ENCODE results near the gene EXOSC5. TPM values are rescaled to one million over a fixed set of nuclear protein-coding genes. Genes with fewer than 3 reads are reported as not detected.
"Not testable (repeated sequence)": the region's sequence is repeated elsewhere in the genome, so short reads cannot be mapped to it uniquely, and the experiment has no call there.

The EXOSC5 gene
- total and polyA plus RNA-seq, 2 of the 13 experiments (the other 11 are each of a cell fraction or from before 2014, with no cell fraction given), result 24.1 to 26.5 TPM

DNA sequence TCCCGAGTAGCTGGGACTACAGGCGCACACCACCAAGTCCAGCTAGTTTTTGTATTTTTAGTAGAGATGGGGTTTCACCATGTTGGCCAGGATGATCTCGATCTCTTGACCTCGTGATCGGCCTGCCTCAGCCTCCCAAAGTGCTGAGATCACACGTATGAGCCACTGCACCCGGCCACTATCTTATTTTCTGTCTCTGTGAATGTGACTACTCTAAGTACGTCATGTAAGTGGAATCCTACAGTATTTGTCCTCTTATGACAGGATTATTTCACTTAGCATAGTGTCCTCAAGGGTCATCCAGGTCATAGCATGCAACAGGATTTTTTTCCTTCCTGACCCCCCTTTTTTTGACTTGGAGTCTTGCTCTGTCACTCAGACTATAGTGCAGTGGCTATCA, 25.6 kb downstream of the EXOSC5 start:
- H3K9ac ChIP-seq (ENCODE audit: insufficient read depth, low read depth, low read length), result no peak overlapping the region
- peaks cover 3% of the 10 kb centered on the region for H3K79me2 ChIP-seq (ENCODE audit: insufficient read depth, low read length)
- TF ChIP-seq ZFP62 (CRISPR knock-in tag; IDR thresholded peaks at IDR 0.05) (no peak), ZNF232 (CRISPR knock-in tag; IDR thresholded peaks at IDR 0.05; ENCODE audit: borderline replicate concordance) (no peak)
- H3K27ac ChIP-seq (ENCODE audit: extremely low read length, insufficient read depth, low read length), result no peak overlapping the region
- ChIA-PET POLR2A (no interaction called here), CTCF (ENCODE audit: low intra/inter-chr PET ratio, low total read pairs) (no interaction called here)
- H3K4me1 ChIP-seq (ENCODE audit: insufficient read depth, low read length), result peaks cover 21% of the 10 kb centered on the region
- FAIRE-seq (no peak), ATAC-seq (no peak), DNase-seq (ENCODE audit: low spot score) (no peak)
- H3K27me3 ChIP-seq (ENCODE audit: control insufficient read depth in 1 of 2, insufficient read depth in 2 of 2, low read length in 2 of 2), result no peaks in the 10 kb centered on the region
- BruUV-seq (replicated peaks), result no TSS peak
- in situ Hi-C loops (cut with HindIII; ENCODE audit: extremely low pct_ligation_motif_present, low pct_unique_long_range_greater_than_20kb) (no loop called here), intact Hi-C loops (cut with micrococcal nuclease; ENCODE audit: unreplicated experiment) (no loop called here)
- no peaks in the 10 kb centered on the region for H4K20me1 ChIP-seq (ENCODE audit: insufficient read depth, low read length)
- no peaks in the 10 kb centered on the region; a peak in 1 of 5 replicates for H3K36me3 ChIP-seq (replicated peaks in 1 of 2; ENCODE audit: control insufficient read depth in 1 of 2, insufficient read depth in 2 of 2, low read length in 2 of 2)
- no peak overlapping the region for H3K4me2 ChIP-seq (ENCODE audit: low read depth, low read length)
- WGBS (ENCODE audit: low lambda C conversion rate), result 98% methylated on average over 8 of the region's 8 CpGs
- no peaks in the 10 kb centered on the region for H3K9me3 ChIP-seq (ENCODE audit: low read length)
- no peak overlapping the region for H3K4me3 ChIP-seq (replicated peaks in 1 of 3; ENCODE audit: insufficient read depth in 1 of 3, low read depth in 2 of 3, low read length in 3 of 3)
- H2AFZ ChIP-seq (ENCODE audit: low read length), result no peak overlapping the region

DNA sequence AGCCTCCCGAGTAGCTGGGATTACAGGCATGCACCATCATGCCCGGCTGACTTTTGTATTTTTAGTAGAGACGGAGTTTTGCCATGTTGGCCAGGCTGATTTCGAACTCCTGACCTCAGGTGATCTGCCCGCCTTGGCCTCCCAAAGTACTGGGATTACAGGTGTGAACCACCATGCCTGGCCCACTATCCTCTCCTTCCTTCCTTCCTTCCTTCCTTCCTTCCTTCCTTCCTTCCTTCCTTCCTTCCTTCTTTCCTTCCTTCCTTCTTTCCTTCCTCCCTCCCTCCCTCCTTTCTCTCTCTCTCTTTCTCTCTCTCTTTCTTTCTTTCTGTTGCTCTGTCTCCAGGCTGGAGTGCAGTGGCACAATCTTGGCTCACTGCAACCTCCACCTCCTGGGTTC, 26.0 kb downstream of the EXOSC5 start:
- ATAC-seq; H3K27ac ChIP-seq (ENCODE audit: extremely low read length, insufficient read depth, low read length); FAIRE-seq; DNase-seq (ENCODE audit: low spot score); H3K4me2 ChIP-seq (ENCODE audit: low read depth, low read length); H3K4me3 ChIP-seq (replicated peaks in 1 of 3; ENCODE audit: insufficient read depth in 1 of 3, low read depth in 2 of 3, low read length in 3 of 3); intact Hi-C loops (cut with micrococcal nuclease; ENCODE audit: unreplicated experiment); H3K9ac ChIP-seq (ENCODE audit: insufficient read depth, low read depth, low read length); POLR2A ChIA-PET; H3K36me3 ChIP-seq (replicated peaks in 1 of 2; ENCODE audit: control insufficient read depth in 1 of 2, insufficient read depth in 2 of 2, low read length in 2 of 2); H2AFZ ChIP-seq (ENCODE audit: low read length); H3K27me3 ChIP-seq (ENCODE audit: control insufficient read depth in 1 of 2, insufficient read depth in 2 of 2, low read length in 2 of 2); H4K20me1 ChIP-seq (ENCODE audit: insufficient read depth, low read length); H3K9me3 ChIP-seq (ENCODE audit: low read length); CTCF ChIA-PET (ENCODE audit: low intra/inter-chr PET ratio, low total read pairs); in situ Hi-C loops (cut with HindIII; ENCODE audit: extremely low pct_ligation_motif_present, low pct_unique_long_range_greater_than_20kb); H3K79me2 ChIP-seq (ENCODE audit: insufficient read depth, low read length); BruUV-seq (replicated peaks): not testable (repeated sequence)
- 98% methylated on average over 5 of the region's 5 CpGs for WGBS (ENCODE audit: low lambda C conversion rate)
- H3K4me1 ChIP-seq (ENCODE audit: insufficient read depth, low read length), result peaks cover 25% of the 10 kb centered on the region

DNA sequence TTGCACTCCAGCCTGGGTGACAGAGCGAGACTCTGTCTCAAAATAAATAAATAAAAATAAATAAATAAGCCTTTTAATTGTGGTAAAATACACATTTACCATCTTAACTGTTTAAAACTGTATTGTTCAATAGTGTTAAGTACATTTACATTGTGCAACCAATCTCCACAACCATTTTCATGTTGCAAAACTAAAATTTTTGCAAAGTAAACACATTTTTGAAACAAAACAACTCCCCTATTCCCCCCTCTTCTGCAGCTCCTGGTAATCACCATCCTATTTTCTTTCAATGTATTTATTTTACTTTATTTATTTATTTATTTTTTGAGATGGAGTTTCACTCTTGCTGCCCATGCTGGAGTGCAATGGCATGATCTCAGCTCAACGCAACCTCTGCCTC, 27.4 kb downstream of the EXOSC5 start:
- intact Hi-C loops (cut with micrococcal nuclease; ENCODE audit: unreplicated experiment) (no loop called here), in situ Hi-C loops (cut with HindIII; ENCODE audit: extremely low pct_ligation_motif_present, low pct_unique_long_range_greater_than_20kb) (no loop called here)
- POLR2A ChIA-PET, result interaction anchor here (1.1 kb wide), 1 partner anchor 70 kb away, joined by 3 read pairs; the partner anchor contains the start of gene DMAC2
- no peak overlapping the region for H3K4me2 ChIP-seq (ENCODE audit: low read depth, low read length)
- no peak overlapping the region for H2AFZ ChIP-seq (ENCODE audit: low read length)
- no peak for TF ChIP-seq ZSCAN9 (CRISPR knock-in tag; IDR thresholded peaks at IDR 0.05; ENCODE audit: borderline replicate concordance)
- TF ChIP-seq ZBED4 (CRISPR knock-in tag; IDR thresholded peaks at IDR 0.05; ENCODE audit: borderline replicate concordance), result no peak
- peak; percentile 2 to 51; a peak in 2 of 4 replicates for TF ChIP-seq MAFK (conservative IDR thresholded peaks at IDR 0.05 in 1 of 2, IDR thresholded peaks at IDR 0.05 in 1 of 2; ENCODE audit: low read length in 2 of 2)
- peak; percentile 25; the same call in 1 of the 2 replicates for TF ChIP-seq MAFF (IDR thresholded peaks at IDR 0.05; ENCODE audit: low read depth, low read length)
- DNase-seq (ENCODE audit: low spot score) (no peak), ATAC-seq (no peak), FAIRE-seq (no peak)
- no TSS peak for BruUV-seq (replicated peaks)
- CTCF ChIA-PET (ENCODE audit: low intra/inter-chr PET ratio, low total read pairs), result no interaction called here
- no peaks in the 10 kb centered on the region for H3K9me3 ChIP-seq (ENCODE audit: low read length)
- H4K20me1 ChIP-seq (ENCODE audit: insufficient read depth, low read length), result no peaks in the 10 kb centered on the region
- H3K4me1 ChIP-seq (ENCODE audit: insufficient read depth, low read length), result peaks cover 32% of the 10 kb centered on the region
- no peak overlapping the region for H3K9ac ChIP-seq (ENCODE audit: insufficient read depth, low read depth, low read length)
- H3K4me3 ChIP-seq (replicated peaks in 1 of 3; ENCODE audit: insufficient read depth in 1 of 3, low read depth in 2 of 3, low read length in 3 of 3), result no peak overlapping the region
- no peaks in the 10 kb centered on the region; a peak in 1 of 5 replicates for H3K27me3 ChIP-seq (ENCODE audit: control insufficient read depth in 1 of 2, insufficient read depth in 2 of 2, low read length in 2 of 2)
- 98% methylated on average over 2 of the region's 2 CpGs for WGBS (ENCODE audit: low lambda C conversion rate)
- no peak overlapping the region for H3K27ac ChIP-seq (ENCODE audit: extremely low read length, insufficient read depth, low read length)
- H3K36me3 ChIP-seq (replicated peaks in 1 of 2; ENCODE audit: control insufficient read depth in 1 of 2, insufficient read depth in 2 of 2, low read length in 2 of 2), result no peaks in the 10 kb centered on the region; a peak in 1 of 5 replicates
- peaks cover 13% of the 10 kb centered on the region for H3K79me2 ChIP-seq (ENCODE audit: insufficient read depth, low read length)
